Activated T-helper 1 cell treated with anti-CD3 and anti-CD28 coated beads, Interleukin-12 subunit alpha, Interleukin-12 subunit beta, Interleukin-2, Interleukin-4 antibody, amounts not matched to agents 30 ng/mL and 10 ng/mL and 1 ng/mL, durations not matched to agents 14 hours and 24 hours and 36 hours (primary cell): ENCODE data around the gene DAGLB. TPM values are rescaled to one million over a fixed set of nuclear protein-coding genes. Genes with fewer than 3 reads are reported as not detected.
A peak's percentile ranks its signal among the peaks of the same experiment; 100 is the strongest.
"Not testable (repeated sequence)": the region's sequence is repeated elsewhere in the genome, so short reads cannot be mapped to it uniquely, and the experiment has no call there.

Experiments used
- DNase-seq: peaks from one replicate; pipeline ENCODE4 v3.0.0; 2021; ENCODE audit warnings: low spot score
- H3K27ac Mint-ChIP-seq: one replicate; pipeline ENCODE4 v1.8.0; 2021; ENCODE audit warnings: mild to moderate bottlenecking, mixed read lengths
- H3K27me3 Mint-ChIP-seq: one replicate; pipeline ENCODE4 v1.8.0; 2022; ENCODE audit warnings: mild to moderate bottlenecking, moderate library complexity, mixed read lengths; ENCODE audit not compliant: insufficient read depth
- H3K36me3 Mint-ChIP-seq: one replicate; pipeline ENCODE4 v1.8.0; 2021; ENCODE audit warnings: low read depth, mixed read lengths
- H3K4me1 Mint-ChIP-seq: one replicate; pipeline ENCODE4 v1.8.0; 2021; ENCODE audit warnings: low read depth, mixed read lengths
- H3K4me3 Mint-ChIP-seq: one replicate; pipeline ENCODE4 v1.8.0; 2021; ENCODE audit warnings: mild to moderate bottlenecking, moderate library complexity, mixed read lengths
- H3K9me3 Mint-ChIP-seq: one replicate; pipeline ENCODE4 v1.8.0; 2021; ENCODE audit warnings: mixed read lengths
- intact Hi-C: fragments of 100-400 bp; cut with micrococcal nuclease; formaldehyde crosslinking; loops from one replicate; pipeline ENCODE4 v1.15.1; 2024
- total RNA-seq: library from RNA; stranded (reverse); gene quantifications from 2 replicates; pipeline ENCODE4 v1.2.3, GENCODE V29; 2022

DAGLB gene
- total RNA-seq, 1 donor from 2014 or later: 20.3 TPM

DNA sequence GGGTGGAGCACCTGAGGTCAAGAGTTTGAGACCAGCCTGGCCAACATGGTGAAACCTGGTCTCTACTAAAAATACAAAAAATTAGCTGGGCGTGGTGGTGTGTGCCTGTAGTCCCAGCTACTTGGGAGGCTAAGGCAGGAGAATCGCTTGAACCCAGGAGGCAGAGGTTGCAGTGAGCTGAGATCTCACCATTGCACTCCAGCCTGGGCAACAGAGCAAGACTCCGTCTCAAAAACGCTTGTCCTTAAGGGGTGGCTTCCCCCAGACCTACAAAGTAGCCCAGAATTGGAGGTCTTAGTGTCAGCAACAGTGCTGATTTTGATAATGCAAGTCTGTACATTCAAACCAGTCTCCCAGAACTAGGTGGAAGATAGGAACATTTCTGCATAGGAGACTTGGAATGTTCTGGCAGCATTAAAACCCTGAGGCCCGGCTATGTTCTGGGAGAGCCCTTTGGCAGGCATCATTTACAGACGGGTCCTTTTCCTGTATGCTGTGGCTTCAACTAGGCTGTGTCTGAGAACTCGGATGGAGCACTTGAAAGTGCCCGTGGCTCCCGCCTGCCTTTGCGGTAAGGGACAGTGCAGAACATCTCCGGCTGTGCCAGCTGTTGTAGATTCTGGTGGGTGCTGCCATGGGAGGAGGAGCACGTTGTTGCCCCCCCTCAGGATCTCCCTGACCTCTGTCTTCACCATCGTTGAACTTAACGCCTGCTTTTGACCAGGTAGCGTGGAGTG lies 49.8 kb downstream of the DAGLB start:
- H3K9me3 Mint-ChIP-seq, H3K4me3 Mint-ChIP-seq, intact Hi-C loops, H3K27me3 Mint-ChIP-seq, H3K27ac Mint-ChIP-seq, DNase-seq: not testable (repeated sequence)
- H3K36me3 Mint-ChIP-seq: peaks cover 28% of the 10 kb centered on the region
- peaks cover 40% of the 10 kb centered on the region for H3K4me1 Mint-ChIP-seq

DNA sequence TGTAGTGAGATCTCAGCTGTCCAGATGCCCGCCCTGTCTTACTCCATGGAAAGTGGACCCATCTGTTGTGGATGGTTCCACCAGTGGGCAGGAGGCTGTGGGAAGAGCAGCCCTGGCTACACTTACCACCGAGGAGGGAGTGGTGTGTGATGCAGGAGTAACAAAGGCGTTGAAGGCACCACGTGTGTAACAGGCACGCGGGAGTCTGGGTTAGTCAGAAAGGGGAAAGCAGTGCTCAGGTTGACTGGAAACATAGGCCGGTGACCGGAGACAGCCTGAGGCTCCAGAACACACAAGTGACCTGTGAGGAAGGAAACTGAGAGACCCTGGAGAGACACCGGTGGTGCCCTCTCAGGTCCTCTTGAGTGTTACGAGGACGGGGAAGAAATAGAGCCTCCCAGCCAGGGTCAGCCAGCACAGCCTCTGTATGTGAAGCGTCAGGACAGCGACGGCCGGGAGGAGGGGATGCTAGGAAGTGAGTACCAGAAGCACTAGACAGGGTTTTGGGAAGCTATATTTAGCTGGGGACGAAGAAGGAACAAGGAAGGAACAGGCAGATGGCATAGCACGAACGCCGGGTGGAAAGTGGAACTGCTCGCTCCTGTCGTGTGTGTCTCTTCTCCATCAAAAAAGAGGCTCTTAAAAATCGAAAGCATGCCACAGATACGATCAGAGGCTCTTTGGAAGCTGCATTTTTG lies 51.7 kb downstream of the DAGLB start:
- no peak overlapping the region for H3K4me3 Mint-ChIP-seq
- DNase-seq: no peak
- intact Hi-C loops: no loop called here
- peaks cover 26% of the 10 kb centered on the region for H3K36me3 Mint-ChIP-seq
- no peaks in the 10 kb centered on the region for H3K9me3 Mint-ChIP-seq
- H3K27me3 Mint-ChIP-seq: no peaks in the 10 kb centered on the region
- peaks cover 45% of the 10 kb centered on the region for H3K4me1 Mint-ChIP-seq
- peak overlapping the region; percentile 65 for H3K27ac Mint-ChIP-seq

DNA sequence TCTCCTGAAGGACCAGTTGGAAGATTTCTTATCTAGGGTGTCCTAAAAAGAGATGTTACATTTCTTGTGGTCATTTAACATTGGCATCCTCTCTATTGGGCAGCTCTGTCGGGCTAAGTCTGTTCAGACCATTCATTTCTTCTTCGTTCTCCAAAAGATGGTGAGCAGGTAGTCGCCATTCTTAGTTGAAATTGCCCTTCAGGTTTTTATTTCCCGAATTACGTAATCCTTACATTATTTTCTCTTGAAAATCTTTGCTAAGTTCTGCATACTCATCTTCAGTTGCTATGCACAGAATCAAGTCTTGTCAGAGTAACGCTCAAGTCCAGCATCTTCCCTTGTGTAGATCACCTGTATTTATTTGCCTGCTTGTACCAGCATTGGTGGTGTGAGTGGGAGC lies 53.6 kb downstream of the DAGLB start:
- Mint-ChIP-seq H3K9me3 (no peaks in the 10 kb centered on the region), H3K27ac (peak overlapping the region; percentile 16), H3K36me3 (peaks cover 30% of the 10 kb centered on the region), H3K4me3 (no peak overlapping the region), H3K4me1 (peaks cover 44% of the 10 kb centered on the region), H3K27me3 (no peaks in the 10 kb centered on the region)
- DNase-seq: no peak
- intact Hi-C loops: no loop called here

DNA sequence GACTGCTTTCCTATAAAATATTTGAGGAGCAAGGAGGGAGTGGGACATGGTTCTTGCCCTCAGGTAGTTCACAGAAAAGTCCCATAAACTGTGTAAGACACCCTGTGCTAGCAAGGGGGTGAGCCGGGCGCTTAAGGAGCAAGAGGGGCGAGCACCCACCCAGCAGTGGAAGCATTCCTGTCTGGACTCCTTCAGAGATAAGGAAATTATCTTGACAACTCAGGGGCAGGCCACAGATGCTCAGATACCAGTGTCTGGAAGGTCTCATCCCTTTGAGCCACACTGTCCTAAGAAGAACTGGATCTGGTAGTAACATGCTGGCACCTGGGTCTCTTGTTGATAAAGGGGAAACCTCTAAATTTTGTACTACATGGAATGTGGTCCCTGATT lies 54.1 kb downstream of the DAGLB start:
- no peaks in the 10 kb centered on the region for H3K27me3 Mint-ChIP-seq
- intact Hi-C loops: no loop called here
- peaks cover 40% of the 10 kb centered on the region for H3K4me1 Mint-ChIP-seq
- H3K9me3 Mint-ChIP-seq: no peaks in the 10 kb centered on the region
- H3K27ac Mint-ChIP-seq: peak overlapping the region; percentile 55
- H3K4me3 Mint-ChIP-seq: no peak overlapping the region
- DNase-seq: no peak
- H3K36me3 Mint-ChIP-seq: peaks cover 31% of the 10 kb centered on the region

DNA sequence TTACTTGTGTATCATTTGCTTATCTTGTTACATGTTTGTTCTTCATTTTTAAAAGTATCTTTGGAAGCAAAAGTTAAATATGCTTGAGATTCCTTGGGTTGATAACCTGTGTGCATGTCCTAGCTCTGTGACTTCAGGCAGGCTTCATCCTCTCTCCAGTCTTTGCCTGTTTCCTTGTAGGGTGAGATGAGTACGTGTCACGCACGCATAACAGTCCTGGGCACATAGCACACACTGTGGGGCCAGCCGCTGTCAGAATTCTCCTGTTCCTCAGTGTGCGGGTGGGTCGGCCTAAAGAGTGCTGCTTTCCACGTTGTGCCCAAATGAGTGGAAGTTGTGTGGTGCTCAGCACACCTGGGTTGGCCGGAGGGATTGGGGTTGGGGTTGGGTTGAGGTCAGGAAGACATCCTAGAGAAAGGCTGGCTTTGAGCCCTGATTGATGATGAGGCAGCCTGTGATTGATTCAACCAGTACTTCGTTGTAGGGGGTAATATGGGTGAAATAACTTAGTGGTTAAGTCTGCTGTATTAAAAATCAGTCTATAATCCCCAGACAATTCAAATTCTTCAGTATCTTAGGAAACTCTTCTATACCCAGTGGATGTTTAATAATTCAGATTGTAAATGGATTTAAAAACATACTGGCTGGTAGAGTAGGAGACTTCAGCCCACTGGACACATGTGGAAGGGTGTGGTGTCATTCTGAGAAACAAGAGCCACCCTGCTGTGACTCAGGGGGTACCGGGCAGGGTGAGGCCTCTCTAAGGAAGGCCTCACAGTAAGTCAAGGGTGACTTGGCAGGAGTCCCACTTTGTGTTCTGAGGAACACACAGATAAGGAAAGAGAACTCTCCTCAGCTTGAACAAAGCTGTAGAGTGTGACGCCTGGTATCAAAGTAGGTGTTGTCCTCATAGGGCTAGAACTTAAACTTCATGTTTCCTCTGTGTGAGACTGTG lies 54.8 kb downstream of the DAGLB start:
- peaks cover 35% of the 10 kb centered on the region for H3K4me1 Mint-ChIP-seq
- H3K27me3 Mint-ChIP-seq: no peaks in the 10 kb centered on the region
- intact Hi-C loops: no loop called here
- no peaks in the 10 kb centered on the region for H3K9me3 Mint-ChIP-seq
- DNase-seq: no peak
- peak overlapping the region; percentile 55 for H3K27ac Mint-ChIP-seq
- no peak overlapping the region for H3K4me3 Mint-ChIP-seq
- peaks cover 36% of the 10 kb centered on the region for H3K36me3 Mint-ChIP-seq

DNA sequence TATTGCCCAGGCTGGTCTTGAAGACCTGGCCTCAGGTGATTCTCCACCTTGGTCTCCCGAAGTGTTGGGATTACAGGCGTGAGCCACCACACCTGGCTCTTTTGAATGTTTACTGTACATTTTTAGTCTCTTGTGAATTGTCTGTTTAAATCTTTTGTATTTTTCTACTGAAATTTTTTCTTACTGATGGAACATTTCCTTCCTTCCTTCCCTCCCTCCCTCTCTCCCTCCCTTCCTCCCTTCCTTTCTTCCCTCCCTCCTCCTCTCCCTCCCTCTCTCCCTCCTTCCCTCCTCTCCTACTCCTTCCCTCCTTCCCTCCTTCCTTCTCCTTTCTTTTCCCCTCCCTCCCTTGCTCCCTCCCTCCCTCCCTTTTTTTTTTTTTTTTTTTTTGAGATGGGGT lies 58.0 kb downstream of the DAGLB start:
- no peak overlapping the region for H3K4me3 Mint-ChIP-seq
- peaks cover 44% of the 10 kb centered on the region for H3K36me3 Mint-ChIP-seq
- no peak for DNase-seq
- no peaks in the 10 kb centered on the region for H3K9me3 Mint-ChIP-seq
- H3K4me1 Mint-ChIP-seq: peaks cover 43% of the 10 kb centered on the region
- intact Hi-C loops: no loop called here
- H3K27ac Mint-ChIP-seq: no peak overlapping the region
- H3K27me3 Mint-ChIP-seq: no peaks in the 10 kb centered on the region

DNA sequence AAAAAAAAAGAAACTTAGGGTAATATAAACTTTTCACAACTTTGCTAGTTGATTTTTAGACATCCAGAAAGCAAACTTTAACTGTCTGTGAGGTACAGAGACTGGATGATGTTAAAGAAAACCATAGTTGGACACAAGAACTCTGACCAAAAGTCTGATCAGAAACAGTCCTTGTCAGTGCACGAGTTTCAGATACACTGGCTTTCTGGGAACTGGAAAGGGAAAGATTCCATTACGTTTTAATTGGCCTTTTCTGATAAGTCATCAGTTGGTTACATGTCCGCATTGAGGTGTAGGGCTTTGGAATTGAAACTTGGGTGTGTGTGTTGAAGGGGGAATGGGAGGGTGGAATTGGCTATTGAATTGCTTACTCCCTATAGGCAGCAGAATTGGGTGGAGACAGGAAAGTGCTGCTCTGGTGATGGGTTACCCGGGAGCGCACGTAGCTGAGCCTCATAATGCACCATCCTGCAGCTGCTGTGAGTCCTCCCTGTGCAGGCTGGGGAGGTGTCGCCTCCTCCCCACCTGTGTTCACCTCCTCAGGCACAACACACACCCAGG lies 59.9 kb downstream of the DAGLB start:
- Mint-ChIP-seq H3K27ac (no peak overlapping the region), H3K4me3 (no peak overlapping the region), H3K4me1 (peaks cover 40% of the 10 kb centered on the region), H3K36me3 (peaks cover 31% of the 10 kb centered on the region), H3K9me3 (no peaks in the 10 kb centered on the region), H3K27me3 (no peaks in the 10 kb centered on the region)
- intact Hi-C loops: no loop called here
- no peak for DNase-seq

DNA sequence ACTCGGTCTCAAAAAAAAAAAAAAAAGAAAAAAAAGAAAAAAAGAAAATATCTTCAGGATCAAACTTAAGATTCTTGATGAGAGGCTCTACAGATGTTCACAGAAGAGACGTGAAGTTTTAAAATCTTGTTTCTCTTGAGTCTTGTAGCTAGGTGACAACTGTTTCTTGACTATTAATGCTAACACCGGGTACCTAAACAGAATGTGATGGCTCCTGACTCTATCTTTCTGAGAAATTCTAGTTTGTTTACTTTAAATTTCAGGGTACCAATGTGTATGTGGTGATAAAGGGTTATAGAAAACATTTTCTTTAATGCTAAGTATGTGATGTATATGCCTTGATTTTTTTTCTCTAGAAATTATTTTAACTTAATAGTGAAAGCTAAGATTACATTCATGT lies 61.0 kb downstream of the DAGLB start:
- DNase-seq: no peak
- H3K4me1 Mint-ChIP-seq: peaks cover 46% of the 10 kb centered on the region
- H3K36me3 Mint-ChIP-seq: peaks cover 31% of the 10 kb centered on the region
- H3K27me3 Mint-ChIP-seq: no peaks in the 10 kb centered on the region
- no peak overlapping the region for H3K27ac Mint-ChIP-seq
- no peaks in the 10 kb centered on the region for H3K9me3 Mint-ChIP-seq
- no peak overlapping the region for H3K4me3 Mint-ChIP-seq
- intact Hi-C loops: no loop called here

DNA sequence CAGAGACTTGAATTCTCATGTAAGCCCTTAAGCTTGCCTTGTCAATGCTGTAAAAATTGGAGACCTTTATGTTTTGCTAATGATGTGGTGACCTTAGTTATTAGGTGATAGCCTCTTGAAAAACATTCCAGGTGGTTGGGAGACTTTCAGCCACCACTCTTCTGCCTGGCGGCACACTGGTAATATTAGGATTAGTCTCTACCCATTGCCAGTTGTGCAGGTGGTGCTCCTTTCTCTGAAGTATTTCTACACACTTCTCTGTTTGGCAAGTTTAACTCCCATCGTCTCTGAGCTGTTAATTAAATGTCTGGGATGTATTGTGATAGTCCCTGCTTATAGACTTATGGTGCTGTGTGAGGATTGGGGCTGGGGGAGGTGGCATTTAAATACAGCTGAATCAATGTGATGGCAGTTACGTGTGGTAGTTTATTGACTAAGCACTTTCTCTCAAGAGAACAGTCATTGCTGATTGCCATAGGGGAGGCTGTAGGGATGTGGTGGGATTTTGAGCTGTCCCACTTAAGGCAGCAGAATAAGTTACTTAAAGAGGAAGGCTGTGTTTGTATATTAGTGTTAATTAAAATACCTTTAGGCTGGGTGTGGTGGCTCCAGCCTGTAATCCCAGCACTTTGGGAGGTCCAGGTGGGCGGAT lies 61.7 kb downstream of the DAGLB start:
- Mint-ChIP-seq H3K4me3 (no peak overlapping the region), H3K9me3 (no peaks in the 10 kb centered on the region), H3K36me3 (peaks cover 28% of the 10 kb centered on the region), H3K27me3 (no peaks in the 10 kb centered on the region), H3K4me1 (peaks cover 49% of the 10 kb centered on the region), H3K27ac (peak overlapping the region; percentile 71)
- DNase-seq: no peak
- intact Hi-C loops: no loop called here

DNA sequence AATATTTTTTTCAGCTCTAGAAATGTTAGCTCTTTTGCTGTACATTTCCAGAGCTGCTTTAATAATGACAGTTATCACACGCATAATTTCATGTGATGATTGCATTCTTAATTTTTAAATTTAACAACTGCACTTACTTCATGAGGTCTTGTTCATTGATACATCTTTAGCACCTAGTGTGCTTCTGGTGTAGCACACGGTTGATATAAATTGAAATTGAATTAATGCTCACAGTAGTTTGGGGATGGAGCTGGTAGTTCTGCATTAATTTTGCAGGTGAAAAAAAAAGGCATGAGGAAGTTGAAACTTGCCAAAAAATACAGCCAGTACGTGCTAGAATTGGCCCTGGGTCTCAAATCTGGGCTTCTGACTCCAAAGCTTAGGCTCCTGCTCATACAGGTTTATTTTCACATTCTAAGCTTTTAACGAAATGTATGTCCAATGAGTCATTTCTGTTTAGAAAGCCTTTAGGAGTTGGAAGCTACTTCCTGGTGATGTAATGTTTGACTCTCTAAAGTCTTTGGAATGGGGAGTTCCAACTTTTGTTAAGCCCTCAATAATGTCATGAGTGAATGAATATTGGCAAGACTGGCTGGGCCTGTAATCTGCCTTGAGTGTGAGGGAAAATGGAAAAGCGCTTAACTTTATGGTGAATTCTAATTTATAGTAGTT lies 62.5 kb downstream of the DAGLB start:
- H3K27me3 Mint-ChIP-seq: no peaks in the 10 kb centered on the region
- intact Hi-C loops: no loop called here
- H3K4me1 Mint-ChIP-seq: peaks cover 56% of the 10 kb centered on the region
- no peaks in the 10 kb centered on the region for H3K9me3 Mint-ChIP-seq
- peaks cover 27% of the 10 kb centered on the region for H3K36me3 Mint-ChIP-seq
- H3K4me3 Mint-ChIP-seq: no peak overlapping the region
- no peak for DNase-seq
- H3K27ac Mint-ChIP-seq: no peak overlapping the region

DNA sequence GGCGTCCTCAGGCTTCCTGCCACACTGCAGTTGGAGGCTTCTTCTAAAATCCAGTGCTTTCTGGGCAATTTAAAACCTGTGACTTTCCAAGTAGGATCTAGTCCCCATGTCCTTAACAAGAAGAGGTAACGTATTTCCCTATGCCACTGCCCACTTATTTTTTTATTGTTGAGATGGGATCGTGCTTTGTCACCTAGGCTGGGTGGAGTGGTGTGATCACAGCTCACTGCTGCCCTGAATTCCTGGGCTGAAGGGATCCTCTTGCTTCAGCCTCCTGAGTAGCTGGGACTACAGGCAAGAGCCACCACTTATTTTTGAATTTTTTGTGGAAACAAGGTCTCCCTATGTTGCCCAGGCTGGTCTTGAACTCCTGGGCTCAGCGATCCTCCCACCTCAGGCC lies 63.4 kb downstream of the DAGLB start:
- Mint-ChIP-seq H3K36me3 (peaks cover 28% of the 10 kb centered on the region), H3K27ac (no peak overlapping the region), H3K9me3 (no peaks in the 10 kb centered on the region), H3K4me3 (no peak overlapping the region), H3K4me1 (peaks cover 62% of the 10 kb centered on the region), H3K27me3 (no peaks in the 10 kb centered on the region)
- intact Hi-C loops: no loop called here
- no peak for DNase-seq

DNA sequence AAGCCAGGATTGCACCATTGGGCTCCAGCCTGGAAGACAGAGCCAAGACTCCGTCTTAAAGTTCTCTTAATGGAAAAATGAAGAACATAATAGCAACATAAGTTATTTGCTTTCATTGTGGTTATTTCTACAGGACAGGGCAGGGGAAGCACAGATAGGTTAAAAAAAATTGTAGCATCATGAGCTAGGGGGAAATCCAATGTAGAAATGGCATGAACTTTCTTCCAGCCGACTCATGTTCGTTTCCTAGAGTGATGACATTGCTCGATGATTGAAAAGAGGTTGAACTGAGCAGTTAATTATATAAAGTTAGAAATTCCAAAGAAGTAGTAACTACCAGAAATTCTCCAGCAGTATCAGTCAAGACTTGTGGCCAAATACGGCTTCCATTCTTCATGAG lies 64.9 kb downstream of the DAGLB start:
- H3K36me3 Mint-ChIP-seq: peaks cover 24% of the 10 kb centered on the region
- intact Hi-C loops: no loop called here
- H3K4me1 Mint-ChIP-seq: peaks cover 66% of the 10 kb centered on the region
- no peak for DNase-seq
- H3K27ac Mint-ChIP-seq: no peak overlapping the region
- H3K9me3 Mint-ChIP-seq: no peaks in the 10 kb centered on the region
- H3K27me3 Mint-ChIP-seq: no peaks in the 10 kb centered on the region
- H3K4me3 Mint-ChIP-seq: no peak overlapping the region
